ENCODE measurements around the gene ANKRD39.

GRCh38 chr2:96826546-96827278 lies 31.1 kb downstream of the ANKRD39 start:
- no peak for TF ChIP-seq CTCF (IDR thresholded peaks at IDR 0.05)
- no peak for TF ChIP-seq POLR2AphosphoS5 (IDR thresholded peaks at IDR 0.05)
- no peak for TF ChIP-seq POLR2A (IDR thresholded peaks at IDR 0.05)

All from gastroesophageal sphincter (tissue), 3 donors.